ENCODE measurements around the gene FRRS1. TPM values are rescaled to one million over a fixed set of nuclear protein-coding genes. Genes with fewer than 3 reads are reported as not detected.

Gene FRRS1
- total RNA-seq, 1 experiment from 2014 or later, result 7.2 TPM

DNA sequence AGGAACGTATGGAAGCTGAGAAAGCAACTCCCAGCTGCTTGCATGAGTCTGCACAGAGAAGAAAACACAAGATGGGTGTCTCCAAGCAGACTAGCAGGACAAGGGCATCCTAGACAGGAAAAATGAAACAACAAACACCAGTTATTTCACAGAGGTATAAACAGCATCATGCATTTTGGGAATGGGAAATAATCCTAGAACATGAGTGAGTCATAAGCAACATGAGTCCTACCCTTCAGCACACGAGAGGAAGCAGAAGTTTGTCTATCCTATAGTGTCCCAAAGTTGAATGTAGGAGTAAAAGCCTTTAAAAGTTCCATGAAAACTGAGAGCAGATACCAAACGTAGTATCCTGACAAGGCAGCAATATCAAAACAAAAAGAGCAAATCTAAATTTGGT is 11.3 kb upstream of the FRRS1 start:
- TF ChIP-seq, protein P1, sequence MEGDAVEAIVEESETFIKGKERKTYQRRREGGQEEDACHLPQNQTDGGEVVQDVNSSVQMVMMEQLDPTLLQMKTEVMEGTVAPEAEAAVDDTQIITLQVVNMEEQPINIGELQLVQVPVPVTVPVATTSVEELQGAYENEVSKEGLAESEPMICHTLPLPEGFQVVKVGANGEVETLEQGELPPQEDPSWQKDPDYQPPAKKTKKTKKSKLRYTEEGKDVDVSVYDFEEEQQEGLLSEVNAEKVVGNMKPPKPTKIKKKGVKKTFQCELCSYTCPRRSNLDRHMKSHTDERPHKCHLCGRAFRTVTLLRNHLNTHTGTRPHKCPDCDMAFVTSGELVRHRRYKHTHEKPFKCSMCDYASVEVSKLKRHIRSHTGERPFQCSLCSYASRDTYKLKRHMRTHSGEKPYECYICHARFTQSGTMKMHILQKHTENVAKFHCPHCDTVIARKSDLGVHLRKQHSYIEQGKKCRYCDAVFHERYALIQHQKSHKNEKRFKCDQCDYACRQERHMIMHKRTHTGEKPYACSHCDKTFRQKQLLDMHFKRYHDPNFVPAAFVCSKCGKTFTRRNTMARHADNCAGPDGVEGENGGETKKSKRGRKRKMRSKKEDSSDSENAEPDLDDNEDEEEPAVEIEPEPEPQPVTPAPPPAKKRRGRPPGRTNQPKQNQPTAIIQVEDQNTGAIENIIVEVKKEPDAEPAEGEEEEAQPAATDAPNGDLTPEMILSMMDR (IDR thresholded peaks at IDR 0.05; ENCODE audit: unreplicated experiment), result no peak
- peaks cover 20% of the 10 kb centered on the region for H3K27me3 Mint-ChIP-seq (ENCODE audit: insufficient read depth, unreplicated experiment)
- DNase-seq (ENCODE audit: unreplicated experiment), result no peak
- POLR2A ChIA-PET, result interaction anchor here (0.6 kb wide), 1 partner anchor 1023 kb away, joined by 4 read pairs; no protein-coding TSS in a partner anchor
- intact Hi-C loops (cut with micrococcal nuclease), result no loop called here
- H3K4me3 Mint-ChIP-seq (ENCODE audit: unreplicated experiment), result no peak overlapping the region
- H3K27ac Mint-ChIP-seq (ENCODE audit: low read depth, unreplicated experiment), result no peak overlapping the region
- no peaks in the 10 kb centered on the region for H3K9me3 Mint-ChIP-seq (ENCODE audit: unreplicated experiment)
- BruUV-seq (replicated peaks), result no TSS peak
- no peaks in the 10 kb centered on the region for H3K36me3 Mint-ChIP-seq (ENCODE audit: insufficient read depth, unreplicated experiment)
- CTCF ChIA-PET, result interaction anchor here (0.6 to 0.9 kb wide), 2 partner anchors 15 to 24 kb away, joined by 3 to 5 read pairs; no protein-coding TSS in a partner anchor
- peaks cover 5% of the 10 kb centered on the region for H3K4me1 Mint-ChIP-seq (ENCODE audit: insufficient read depth, unreplicated experiment)

DNA sequence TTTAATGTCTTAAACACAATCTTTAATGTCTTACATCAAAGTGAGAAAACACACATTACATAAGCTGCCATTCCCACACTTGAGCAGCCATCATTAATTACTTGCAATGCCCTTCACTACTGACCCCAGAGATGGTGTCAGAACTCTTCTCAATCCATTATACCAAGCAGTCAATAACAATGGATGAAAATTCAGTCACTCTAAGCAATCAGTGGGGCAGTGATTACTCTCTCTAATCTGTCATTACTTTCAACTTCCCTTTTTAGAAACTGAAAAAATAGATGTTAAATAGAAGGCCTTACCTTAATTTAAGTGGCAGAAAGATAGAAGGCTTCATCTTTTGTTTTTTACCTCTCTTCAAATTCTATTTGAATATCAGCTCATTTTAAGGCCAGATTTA is 9.7 kb upstream of the FRRS1 start:
- CTCF ChIA-PET, result no interaction called here
- POLR2A ChIA-PET, result interaction anchor here (0.7 to 2.0 kb wide), 2 partner anchors 11 to 1071 kb away, joined by 3 to 9 read pairs; partner anchors contain the start of gene FRRS1
- no peak overlapping the region for H3K27ac Mint-ChIP-seq (ENCODE audit: low read depth, unreplicated experiment)

DNA sequence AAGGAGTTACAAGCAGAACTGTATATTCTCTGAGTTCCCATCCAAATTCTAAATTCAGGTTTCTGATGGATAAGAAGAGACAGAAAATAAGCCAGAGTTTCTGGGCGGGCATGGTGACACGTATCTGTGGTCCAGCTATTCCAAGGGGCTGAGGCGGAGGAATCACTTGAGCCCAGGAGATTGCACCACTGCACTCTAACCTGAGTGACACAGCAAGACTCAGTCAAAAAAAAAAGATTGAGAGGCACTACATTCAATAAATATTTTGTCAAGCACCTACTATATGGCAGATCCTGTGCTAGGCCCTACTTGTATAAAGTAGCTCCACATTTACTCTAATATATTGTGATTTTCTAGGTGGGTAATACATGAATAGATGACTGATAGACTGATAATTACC is 6.4 kb upstream of the FRRS1 start:
- Mint-ChIP-seq H3K36me3 (ENCODE audit: insufficient read depth, unreplicated experiment) (no peaks in the 10 kb centered on the region), H3K9me3 (ENCODE audit: unreplicated experiment) (no peaks in the 10 kb centered on the region), H3K27me3 (ENCODE audit: insufficient read depth, unreplicated experiment) (no peaks in the 10 kb centered on the region), H3K4me3 (ENCODE audit: unreplicated experiment) (no peak overlapping the region), H3K27ac (ENCODE audit: low read depth, unreplicated experiment) (no peak overlapping the region), H3K4me1 (ENCODE audit: insufficient read depth, unreplicated experiment) (peaks cover 4% of the 10 kb centered on the region)
- DNase-seq (ENCODE audit: unreplicated experiment), result no peak
- BruUV-seq (replicated peaks), result no TSS peak
- ChIA-PET CTCF (no interaction called here), POLR2A (no interaction called here)
- intact Hi-C loops (cut with micrococcal nuclease), result no loop called here
- TF ChIP-seq, protein P1 (IDR thresholded peaks at IDR 0.05; ENCODE audit: unreplicated experiment), result no peak

More for the DNA sequence above, 9.7 kb upstream of the FRRS1 start:
- TF ChIP-seq, protein P1 (IDR thresholded peaks at IDR 0.05; ENCODE audit: unreplicated experiment), result no peak
- Mint-ChIP-seq H3K9me3 (ENCODE audit: unreplicated experiment) (no peaks in the 10 kb centered on the region), H3K4me3 (ENCODE audit: unreplicated experiment) (no peak overlapping the region), H3K27me3 (ENCODE audit: insufficient read depth, unreplicated experiment) (peaks cover 19% of the 10 kb centered on the region), H3K4me1 (ENCODE audit: insufficient read depth, unreplicated experiment) (peaks cover 5% of the 10 kb centered on the region), H3K36me3 (ENCODE audit: insufficient read depth, unreplicated experiment) (no peaks in the 10 kb centered on the region)
- DNase-seq (ENCODE audit: unreplicated experiment), result no peak
- intact Hi-C loops (cut with micrococcal nuclease), result no loop called here
- no TSS peak for BruUV-seq (replicated peaks)

DNA sequence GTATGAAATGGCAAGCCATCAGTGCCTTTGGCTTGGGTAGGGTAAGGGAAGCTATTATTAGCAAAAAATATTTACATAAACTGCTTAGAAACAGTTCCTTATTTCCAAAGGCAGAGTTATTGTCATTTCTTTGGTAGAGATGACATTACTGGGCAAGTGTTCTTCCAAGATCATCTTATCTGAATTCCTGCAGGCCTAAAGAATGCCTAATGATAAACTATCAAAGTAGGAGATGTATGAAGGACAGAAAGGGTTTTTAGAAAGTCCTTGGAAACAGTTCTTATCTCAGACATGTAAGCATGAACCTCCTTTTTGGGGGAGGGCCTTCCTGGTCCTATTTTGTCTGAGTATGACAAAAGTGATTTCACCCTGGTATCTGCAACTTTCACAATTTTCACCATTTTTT is 5.1 kb upstream of the FRRS1 start:
- TF ChIP-seq, protein P1 (IDR thresholded peaks at IDR 0.05; ENCODE audit: unreplicated experiment), result no peak
- Mint-ChIP-seq H3K27ac (ENCODE audit: low read depth, unreplicated experiment) (no peak overlapping the region), H3K4me3 (ENCODE audit: unreplicated experiment) (no peak overlapping the region), H3K4me1 (ENCODE audit: insufficient read depth, unreplicated experiment) (no peaks in the 10 kb centered on the region), H3K27me3 (ENCODE audit: insufficient read depth, unreplicated experiment) (no peaks in the 10 kb centered on the region), H3K36me3 (ENCODE audit: insufficient read depth, unreplicated experiment) (no peaks in the 10 kb centered on the region), H3K9me3 (ENCODE audit: unreplicated experiment) (no peaks in the 10 kb centered on the region)
- POLR2A ChIA-PET, result no interaction called here
- CTCF ChIA-PET, result interaction anchor here (0.7 kb wide), 1 partner anchor 519 kb away, joined by 3 read pairs; no protein-coding TSS in a partner anchor
- intact Hi-C loops (cut with micrococcal nuclease), result no loop called here
- DNase-seq (ENCODE audit: unreplicated experiment), result no peak
- BruUV-seq (replicated peaks), result no TSS peak
